H54 (cell line): ENCODE measurements around the gene SECISBP2.

ENCODE experiments used
- DNase-seq: peaks from one replicate; pipeline ENCODE4 v3.0.0; 2011; ENCODE audit warnings: low spot score, mixed read lengths; ENCODE audit not compliant: insufficient read length
- FAIRE-seq: peaks from 3 replicates; lab custom pipeline; 2011; peaks lifted over from hg19 to GRCh38; lab: Jason Lieb, UNC
- POLR2A ChIP-seq: IDR thresholded peaks from 2 replicates; pipeline ENCODE4 v1.6.1; 2011; ENCODE audit warnings: low read depth, mild to moderate bottlenecking, low read length

The SECISBP2 gene

GRCh38 chr9:89304020-89304833, 14.1 kb upstream of the SECISBP2 start:
- TF ChIP-seq POLR2A: no peak
- FAIRE-seq (peak; percentile 6), DNase-seq (no peak)

- TF ChIP-seq POLR2A: no peak
- DNase-seq: no peak
- FAIRE-seq: no peak
Measured at GRCh38 chr9:89304834-89305188, 13.5 kb upstream of the SECISBP2 start.

GRCh38 chr9:89305868-89306267, 12.4 kb upstream of the SECISBP2 start:
- no peak for TF ChIP-seq POLR2A
- no peak for FAIRE-seq
- DNase-seq: no peak

DNA sequence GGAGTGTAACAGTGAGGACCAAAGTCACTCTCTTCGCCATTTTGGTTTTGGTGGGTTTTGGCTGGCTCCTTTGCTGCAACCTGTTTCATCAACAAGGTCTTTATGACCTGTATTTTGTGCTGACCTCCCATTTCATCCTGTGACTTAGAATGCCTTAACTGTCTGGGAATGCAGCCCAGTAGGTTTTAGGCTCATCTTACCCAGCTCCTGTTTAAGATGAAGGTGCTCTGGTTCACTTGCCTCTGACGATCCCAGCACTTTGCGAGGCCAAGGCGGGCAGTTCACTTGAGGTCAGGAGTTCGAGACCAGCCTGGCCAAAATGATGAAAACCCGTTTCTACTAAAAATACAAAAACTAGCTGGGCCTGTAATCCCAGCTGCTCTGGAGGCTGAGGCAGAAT, 9.1 kb upstream of the SECISBP2 start:
- no peak for TF ChIP-seq POLR2A
- no peak for FAIRE-seq
- no peak for DNase-seq

DNA sequence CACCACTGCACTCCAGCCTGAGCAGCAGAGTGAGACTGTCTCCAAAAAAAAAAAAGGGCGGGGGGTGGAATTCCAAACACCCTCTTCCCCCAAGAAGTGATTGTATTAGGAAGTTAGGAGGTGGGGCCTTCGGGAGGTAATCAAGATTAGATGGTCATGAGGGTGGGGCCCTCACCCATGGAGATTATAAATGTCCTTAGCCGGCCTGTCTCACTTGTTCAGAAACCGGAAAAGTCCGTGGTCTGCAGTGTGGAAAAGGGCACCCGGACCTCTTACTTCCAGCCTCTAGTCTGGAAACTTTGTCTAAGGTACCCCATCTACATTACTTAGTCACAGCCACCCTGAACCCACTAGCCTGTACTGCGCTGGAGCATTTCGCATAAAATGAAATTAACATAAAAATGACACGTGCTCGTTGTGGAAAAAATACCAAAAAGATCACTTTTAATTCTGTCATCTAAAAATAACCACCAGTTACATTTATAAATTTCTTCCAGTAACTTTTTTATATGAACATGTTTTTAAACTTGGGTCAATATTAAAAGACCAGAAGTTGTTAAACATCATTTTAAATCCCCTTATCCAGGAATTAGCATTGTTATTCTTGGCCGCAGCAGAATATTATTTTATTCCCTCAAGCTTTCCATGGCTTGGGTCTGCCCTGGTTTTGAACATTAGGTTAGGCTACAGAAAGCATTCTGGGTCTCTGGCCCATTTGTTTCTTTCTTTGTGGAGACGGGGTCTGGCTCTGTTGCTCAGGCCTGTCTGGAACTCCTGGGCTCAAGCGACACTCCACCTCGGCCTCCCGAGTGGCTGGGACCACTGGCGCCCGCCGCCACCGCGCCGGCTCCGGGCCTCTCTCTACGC, 8.5 kb upstream of the SECISBP2 start:
- DNase-seq: no peak
- TF ChIP-seq POLR2A: no peak
- FAIRE-seq: no peak

GRCh38 chr9:89310475-89311345, 7.6 kb upstream of the SECISBP2 start, which contains the start of gene CKS2:
Gene CKS2 (plus strand): TSS chr9:89311195. CDS start chr9:89311293, 98 bp downstream.
- peak; percentile 100 for FAIRE-seq
- peak; percentile 99 for TF ChIP-seq POLR2A
- DNase-seq: peak; percentile 99

- FAIRE-seq: no peak
- no peak for TF ChIP-seq POLR2A
- no peak for DNase-seq
Measured at GRCh38 chr9:89311346-89312221, 6.7 kb upstream of the SECISBP2 start.

DNA sequence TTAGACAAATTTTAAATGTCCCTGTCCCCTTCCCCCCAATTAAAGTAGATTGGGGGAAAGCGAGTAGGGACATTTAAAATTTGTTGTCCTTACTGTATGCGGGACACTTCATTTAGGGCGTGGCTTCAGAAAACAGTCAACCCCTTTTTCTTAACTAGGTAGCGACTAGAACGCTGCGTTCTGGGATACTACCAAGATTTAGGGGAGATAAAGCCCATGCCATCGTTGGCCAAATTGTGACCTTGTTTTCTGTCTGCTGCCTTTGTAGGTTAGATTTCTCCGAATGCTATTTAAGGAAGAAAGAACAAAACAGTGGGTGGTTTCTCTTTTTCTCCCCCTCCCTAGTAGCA, 6.1 kb upstream of the SECISBP2 start:
- no peak for TF ChIP-seq POLR2A
- FAIRE-seq (peak; percentile 73), DNase-seq (no peak)

GRCh38 chr9:89313842-89314241, 4.5 kb upstream of the SECISBP2 start:
- FAIRE-seq: peak; percentile 11
- no peak for TF ChIP-seq POLR2A
- no peak for DNase-seq

DNA sequence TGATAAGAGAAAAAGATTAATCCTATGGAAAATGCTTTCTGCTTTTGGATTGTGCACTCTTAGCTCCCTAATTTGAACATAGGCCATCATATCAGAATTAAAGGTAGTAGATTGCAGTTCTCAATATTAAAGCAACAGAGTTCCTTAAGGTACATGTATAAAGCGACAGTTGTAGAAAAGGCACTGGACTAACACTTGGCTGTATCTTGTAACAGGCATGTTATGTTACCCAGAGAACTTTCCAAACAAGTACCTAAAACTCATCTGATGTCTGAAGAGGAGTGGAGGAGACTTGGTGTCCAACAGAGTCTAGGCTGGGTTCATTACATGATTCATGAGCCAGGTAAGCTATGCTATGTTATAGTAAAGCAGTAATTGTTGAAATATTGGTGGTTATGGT, 3.3 kb upstream of the SECISBP2 start:
- TF ChIP-seq POLR2A: no peak
- FAIRE-seq (peak; percentile 69), DNase-seq (no peak)

DNA sequence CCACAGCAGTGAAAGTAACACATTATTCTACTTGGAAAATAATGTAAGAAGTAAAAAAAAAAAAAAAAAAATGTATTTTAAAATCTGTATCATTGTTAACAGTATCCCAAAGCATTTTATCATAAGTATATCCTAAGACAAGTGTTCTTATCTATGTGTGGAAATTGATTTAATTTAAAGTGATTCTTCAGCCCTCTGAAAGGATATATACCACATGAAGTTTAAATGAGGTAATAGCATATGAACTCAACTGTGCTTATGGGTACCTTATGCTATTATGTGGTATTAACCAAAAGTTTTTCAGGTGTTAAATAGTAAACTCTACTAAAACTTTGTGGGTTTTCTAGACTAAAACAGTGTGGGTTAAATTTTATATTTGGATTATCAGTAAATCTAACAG, 2.8 kb upstream of the SECISBP2 start:
- no peak for FAIRE-seq
- no peak for DNase-seq
- TF ChIP-seq POLR2A: no peak

GRCh38 chr9:89317282-89317681, 1.0 kb upstream of the SECISBP2 start:
- peak; percentile 93 for FAIRE-seq
- DNase-seq: no peak
- no peak for TF ChIP-seq POLR2A
